GM12878 (cell line): ENCODE measurements around the gene EXD3. TPM values are rescaled to one million over a fixed set of nuclear protein-coding genes. Genes with fewer than 3 reads are reported as not detected.

Experiments used
- ATAC-seq: fragments of 200-7000 bp; cut with Tn5 transposase; 3 replicates; pipeline ENCODE4 v1.9.1; 2020; ENCODE audit warnings: mild to moderate bottlenecking, moderate library complexity
- BruUV-seq: library from RNA; stranded (reverse); fragments of 400-500 nt; replicated peaks from 2 replicates; lab custom pipeline; 2021; lab: Mats Ljungman, UMichigan
- CTCF ChIA-PET: fragments of 300-600 bp; sonication (Branson Sonifier 250); formaldehyde crosslinking; extraction: SDS; loops from one replicate; lab custom pipeline; 2021; ENCODE audit warnings: inconsistent platforms; lab: Yijun Ruan, JAX
- POLR2A ChIA-PET: fragments of 350-600 bp; formaldehyde crosslinking; extraction: SDS; loops from one replicate; lab custom pipeline; 2021; ENCODE audit warnings: inconsistent platforms; lab: Charles Lee
- RAD21 ChIA-PET: fragments of 300-600 bp; sonication (Branson Sonifier 250); formaldehyde crosslinking; loops from one replicate; lab custom pipeline; 2023; ENCODE audit warnings: antibody characterized with exemption; ENCODE audit not compliant: unreplicated experiment; lab: Charles Lee
- SMC1A ChIA-PET: fragments of 300-600 bp; sonication (Branson Sonifier 250); formaldehyde crosslinking; loops from one replicate; lab custom pipeline; 2023; ENCODE audit not compliant: unreplicated experiment, uncharacterized antibody; lab: Charles Lee
- DNase-seq: peaks from one replicate; pipeline ENCODE4 v3.0.0-alpha.2; 2011; ENCODE audit warnings: low read depth, low spot score
- FAIRE-seq: peaks from 3 replicates; lab custom pipeline; 2011; peaks lifted over from hg19 to GRCh38; lab: Jason Lieb, UNC
- H2AFZ ChIP-seq: 2 replicates; pipeline ENCODE4 v1.6.0; 2011; ENCODE audit warnings: low read depth, low read length, control low read depth; ENCODE audit not compliant: control insufficient read depth
- H3K27ac ChIP-seq: 2 replicates; pipeline ENCODE4 v1.5.1; 2011; ENCODE audit warnings: control low read depth; ENCODE audit not compliant: control insufficient read depth, insufficient read depth
- H3K27me3 ChIP-seq, 2 experiments: replicated peaks in 1 of 2; 2 replicates each; pipeline versions ENCODE4 v1.6.0 to v1.6.1; 2011; ENCODE audit warnings: low read length in 1 of 2; ENCODE audit not compliant: control insufficient read depth in 2 of 2, insufficient read depth in 2 of 2
- H3K36me3 ChIP-seq, 2 experiments: 2 replicates each; pipeline ENCODE4 v1.5.1; 2011; ENCODE audit warnings: low read length in 1 of 2; ENCODE audit not compliant: control insufficient read depth in 2 of 2, insufficient read depth in 2 of 2
- H3K4me1 ChIP-seq: 2 replicates; pipeline ENCODE4 v1.6.1; 2011; ENCODE audit warnings: mild to moderate bottlenecking, low read length, moderate library complexity, mixed read lengths; ENCODE audit not compliant: control insufficient read depth, insufficient read depth
- H3K4me2 ChIP-seq: 2 replicates; pipeline ENCODE4 v1.6.0; 2011; ENCODE audit warnings: control low read depth; ENCODE audit not compliant: control insufficient read depth, insufficient read depth
- H3K4me3 ChIP-seq: fragments of 200-600 bp; sonication (generic); 2 replicates; pipeline ENCODE4 v1.5.1; 2016
- H3K79me2 ChIP-seq: 2 replicates; pipeline ENCODE4 v1.6.0; 2011; ENCODE audit warnings: low read length; ENCODE audit not compliant: control insufficient read depth, insufficient read depth
- H3K9ac ChIP-seq: 2 replicates; pipeline ENCODE4 v1.8.0; 2011; ENCODE audit warnings: low read length, control low read depth, mixed read lengths; ENCODE audit not compliant: control insufficient read depth, insufficient read depth
- H3K9me3 ChIP-seq: replicated peaks from 3 replicates; pipeline ENCODE4 v1.5.1; 2011; ENCODE audit warnings: mild to moderate bottlenecking, low read length; ENCODE audit not compliant: control insufficient read depth, insufficient read depth
- H4K20me1 ChIP-seq: 2 replicates; pipeline ENCODE4 v1.6.0; 2011; ENCODE audit not compliant: control insufficient read depth, insufficient read depth
- CBX3 ChIP-seq: fragments of 200-600 bp; sonication (generic); IDR thresholded peaks from 2 replicates; pipeline ENCODE4 v1.6.1; 2016; ENCODE audit warnings: low read depth, borderline replicate concordance
- CREB1 ChIP-seq: IDR thresholded peaks from 2 replicates; pipeline ENCODE4 v1.6.1; 2012; ENCODE audit warnings: low read depth, mild to moderate bottlenecking, inconsistent platforms
- ETV6 ChIP-seq, 2 experiments: fragments of 450-650 bp in 1 of 2; IDR thresholded peaks in 1 of 2; conservative IDR thresholded peaks in 1 of 2; 2 replicates each; pipeline ENCODE4 v1.6.1; 2014; ENCODE audit warnings: antibody characterized with exemption in 1 of 2, borderline replicate concordance in 1 of 2, low read depth in 1 of 2, mild to moderate bottlenecking in 1 of 2, moderate library complexity in 1 of 2
- KAT2A ChIP-seq: conservative IDR thresholded peaks from 2 replicates; pipeline ENCODE4 v1.6.1; 2011; ENCODE audit warnings: low read depth, low read length; ENCODE audit not compliant: control insufficient read depth
- MEF2A ChIP-seq: IDR thresholded peaks from 2 replicates; pipeline ENCODE4 v1.6.1; 2011; ENCODE audit warnings: low read depth, mild to moderate bottlenecking, low read length, moderate library complexity; ENCODE audit not compliant: insufficient read depth
- MTA3 ChIP-seq: IDR thresholded peaks from 2 replicates; pipeline ENCODE4 v1.6.1; 2012; ENCODE audit warnings: low read length, inconsistent platforms, borderline replicate concordance
- POLR2AphosphoS5 ChIP-seq: IDR thresholded peaks from 2 replicates; pipeline ENCODE4 v1.6.1; 2011; ENCODE audit warnings: mild to moderate bottlenecking, low read length, inconsistent platforms
- RB1 ChIP-seq: fragments of 450-650 bp; formaldehyde crosslinking; IDR thresholded peaks from 2 replicates; pipeline ENCODE4 v1.6.1; 2017; ENCODE audit warnings: mild to moderate bottlenecking, borderline replicate concordance
- SRF ChIP-seq, 2 experiments: IDR thresholded peaks; 2 replicates each; pipeline ENCODE4 v1.6.1; 2011; ENCODE audit warnings: low read depth in 2 of 2, low read length in 2 of 2, mild to moderate bottlenecking in 1 of 2, moderate library complexity in 1 of 2
- STAT1 ChIP-seq: fragments of 450-650 bp; conservative IDR thresholded peaks from 2 replicates; pipeline ENCODE4 v1.6.1; 2014; ENCODE audit warnings: antibody characterized with exemption, mild to moderate bottlenecking
- ZNF207 ChIP-seq: fragments of 450-650 bp; IDR thresholded peaks from 2 replicates; pipeline ENCODE4 v1.6.1; 2014; ENCODE audit warnings: antibody characterized with exemption, mild to moderate bottlenecking, borderline replicate concordance
- WGBS: methylation state at CpG from one replicate; pipeline ENCODE4 v1.1.6; 2016; ENCODE audit warnings: low lambda C conversion rate; ENCODE audit not compliant: insufficient replicate concordance, insufficient coverage; ENCODE audit errors: missing lambda C conversion rate; 5-methylcytosine and 5-hydroxymethylcytosine counted together
- in situ Hi-C: fragments of 300-500 bp; cut with MboI; formaldehyde crosslinking; loops from 9 replicates; pipeline ENCODE4 v1.14.3; 2018; ENCODE audit warnings: mixed read lengths
- intact Hi-C: fragments of 100-400 bp; cut with micrococcal nuclease; formaldehyde crosslinking; loops from one replicate; pipeline ENCODE4 v1.14.2; 2022; ENCODE audit not compliant: unreplicated experiment
- polyA plus RNA-seq, 11 experiments: library from polyadenylated mRNA; depleted of rRNA in 4 of 11; unstranded in 6 of 11; stranded (reverse) in 5 of 11; fragments of >200 nt; fragmentation: Nextera tagmentation in 4 of 11; fragmentation: Illumina TruSeq in 1 of 11; extraction: Ambion mirVana in 4 of 11; extraction: Trizol in 1 of 11; gene quantifications; 1 replicate in 1 of 11; 2 replicates in 10 of 11; pipeline versions ENCODE4 v1.2.1 to v1.2.3, GENCODE V29; 2011 to 2016; ENCODE audit warnings: inconsistent platforms in 2 of 11, missing spikeins in 2 of 11, low read depth in 1 of 11
- total RNA-seq, 4 experiments: library from RNA; depleted of rRNA in 3 of 4; stranded (reverse); fragments of >200 nt in 3 of 4; fragmentation: Illumina TruSeq in 1 of 4; extraction: Trizol in 1 of 4; gene quantifications; 2 replicates each; pipeline versions ENCODE4 v1.2.1 to v1.2.3, GENCODE V29; 2013 to 2021
- TF ChIP-seq, protein P1 (sequence below): IDR thresholded peaks from 2 replicates; pipeline ENCODE4 v1.6.1; 2011; ENCODE audit warnings: borderline replicate concordance, low read depth, mild to moderate bottlenecking, moderate library complexity, low read length; ENCODE audit not compliant: insufficient read depth, poor library complexity, severe bottlenecking

EXD3 gene
- total and polyA plus RNA-seq, 10 of the 15 experiments (the other 5 are each of a cell fraction or from before 2014, with no cell fraction given) = 0.21 to 7.1 (median 3.6) TPM

DNA sequence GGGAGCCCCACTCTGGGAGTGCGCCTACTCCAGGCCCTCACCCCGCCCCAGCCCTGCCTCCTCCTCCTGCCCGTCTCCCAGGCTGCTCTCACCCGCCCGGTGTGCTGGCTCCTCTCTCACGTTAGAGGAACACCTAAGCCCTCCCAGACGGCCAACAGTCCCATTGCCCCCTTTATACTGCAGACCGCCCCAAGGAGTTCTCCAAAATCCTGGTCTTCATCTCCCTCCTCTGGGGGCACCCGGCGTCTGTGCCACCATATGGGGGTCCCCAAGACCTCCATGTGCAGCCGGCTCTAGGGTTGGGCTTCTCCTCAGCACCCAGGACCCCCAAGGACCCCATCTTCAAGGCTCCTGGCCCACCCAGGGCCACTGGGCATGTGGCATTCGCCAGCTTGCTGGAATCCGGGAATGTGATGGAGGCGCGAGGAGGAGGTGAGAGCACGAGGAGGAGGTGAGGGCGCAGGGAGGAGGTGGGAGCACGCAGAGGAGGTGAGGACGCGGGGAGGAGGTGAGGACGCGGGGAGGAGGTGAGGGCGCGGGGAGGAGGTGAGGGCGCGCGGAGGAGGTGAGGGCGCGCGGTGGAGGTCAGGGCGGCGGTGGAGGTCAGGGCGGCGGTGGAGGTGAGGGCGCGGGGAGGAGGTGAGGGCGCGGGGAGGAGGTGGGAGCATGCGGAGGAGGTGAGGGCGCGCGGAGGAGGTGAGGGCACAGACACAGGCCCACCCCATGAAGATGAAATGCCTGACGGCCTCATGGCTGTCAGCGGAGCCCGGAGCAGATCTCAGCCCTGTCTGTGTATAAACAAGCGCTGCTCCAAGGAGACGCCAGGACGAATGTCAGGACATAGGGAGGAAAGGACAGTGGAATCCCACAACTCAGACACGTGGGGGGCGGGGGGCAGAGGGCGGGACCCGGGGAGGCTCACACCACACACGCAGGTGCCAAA is 41.2 kb downstream of the EXD3 start:
- Histone ChIP-seq H3K4me3 (no peak overlapping the region), H3K9ac (no peak overlapping the region), H3K4me2 (no peak overlapping the region), H3K27me3 (no peaks in the 10 kb centered on the region), H3K36me3 (no peaks in the 10 kb centered on the region), H3K27ac (no peak overlapping the region), H3K4me1 (no peaks in the 10 kb centered on the region), H2AFZ (no peak overlapping the region), H3K79me2 (no peaks in the 10 kb centered on the region), H4K20me1 (no peaks in the 10 kb centered on the region), H3K9me3 (no peaks in the 10 kb centered on the region; the same call in 2 of the 3 replicates)
- intact Hi-C loops (no loop called here), in situ Hi-C loops (no loop called here)
- no TSS peak for BruUV-seq
- ChIA-PET CTCF (interaction anchor here (0.9 kb wide), 1 partner anchor 80 kb away, joined by 3 read pairs; no protein-coding TSS in a partner anchor), SMC1A (no interaction called here), RAD21 (no interaction called here), POLR2A (no interaction called here)
- ATAC-seq = no peak
- no peak for TF ChIP-seq MTA3
- no peak for TF ChIP-seq CREB1
- TF ChIP-seq, protein P1, sequence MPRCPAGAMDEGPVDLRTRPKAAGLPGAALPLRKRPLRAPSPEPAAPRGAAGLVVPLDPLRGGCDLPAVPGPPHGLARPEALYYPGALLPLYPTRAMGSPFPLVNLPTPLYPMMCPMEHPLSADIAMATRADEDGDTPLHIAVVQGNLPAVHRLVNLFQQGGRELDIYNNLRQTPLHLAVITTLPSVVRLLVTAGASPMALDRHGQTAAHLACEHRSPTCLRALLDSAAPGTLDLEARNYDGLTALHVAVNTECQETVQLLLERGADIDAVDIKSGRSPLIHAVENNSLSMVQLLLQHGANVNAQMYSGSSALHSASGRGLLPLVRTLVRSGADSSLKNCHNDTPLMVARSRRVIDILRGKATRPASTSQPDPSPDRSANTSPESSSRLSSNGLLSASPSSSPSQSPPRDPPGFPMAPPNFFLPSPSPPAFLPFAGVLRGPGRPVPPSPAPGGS = no peak
- no peak for TF ChIP-seq ZNF207
- TF ChIP-seq ETV6 (conservative IDR thresholded peaks at IDR 0.05 in 1 of 2, IDR thresholded peaks at IDR 0.05 in 1 of 2; ENCODE audit: borderline replicate concordance in 1 of 2, low read depth in 1 of 2) = no peak
- TF ChIP-seq STAT1 = no peak
- no peak for TF ChIP-seq KAT2A
- no peak for TF ChIP-seq CBX3
- TF ChIP-seq SRF (IDR thresholded peaks at IDR 0.05; ENCODE audit: low read depth in 2 of 2, low read length in 2 of 2) = no peak
- no peak for TF ChIP-seq RB1
- TF ChIP-seq MEF2A = no peak
- no peak for TF ChIP-seq POLR2AphosphoS5
- FAIRE-seq = no peak
- DNase-seq = no peak
- 67% methylated on average over 24 of the region's 53 CpGs for WGBS
